Spleen (tissue), 7 donors: ENCODE data around the gene TCF7L1.
A peak's percentile ranks its signal among the peaks of the same experiment; 100 is the strongest.

Experiments used
- CTCF ChIP-seq, 11 experiments: fragments of 200-600 bp in 7 of 11; fragments of 450-650 bp in 4 of 11; sonication (generic) in 4 of 11; IDR thresholded peaks in 8 of 11; conservative IDR thresholded peaks in 3 of 11; 1 replicate in 7 of 11; 2 replicates in 4 of 11; pipeline versions ENCODE4 v1.4.0 to v1.8.0; 2016 to 2021; ENCODE audit warnings: antibody characterized with exemption in 11 of 11, inconsistent platforms in 4 of 11, mild to moderate bottlenecking in 1 of 11
- POLR2AphosphoS5 ChIP-seq, 3 donors: sonication (generic); formaldehyde crosslinking; IDR thresholded peaks; one replicate each; pipeline ENCODE4 v1.5.1; 2017; ENCODE audit warnings: antibody characterized with exemption in 3 of 3
- donor health status: DM: no; HTN: no; CAD: no; lungs with moderate emphysema.
- donor health status: DM: no; HTN: no; CAD: no.
- donor health status: DM: no; HTN: no; CAD: no.

- TF ChIP-seq CTCF (IDR thresholded peaks at IDR 0.05 in 8 of 11, conservative IDR thresholded peaks at IDR 0.05 in 3 of 11) (no peak), POLR2AphosphoS5 (IDR thresholded peaks at IDR 0.05) (peak in 2 of 3 donors; percentile 59 to 83)
Measured at GRCh38 chr2:85277416-85278158, 144.4 kb downstream of the TCF7L1 start.
